ENCODE results near the gene CAPRIN2.

The CAPRIN2 gene

GRCh38 chr12:30696486-30696885 is 58.3 kb downstream of the CAPRIN2 start:
- DNase-seq = no peak

DNA sequence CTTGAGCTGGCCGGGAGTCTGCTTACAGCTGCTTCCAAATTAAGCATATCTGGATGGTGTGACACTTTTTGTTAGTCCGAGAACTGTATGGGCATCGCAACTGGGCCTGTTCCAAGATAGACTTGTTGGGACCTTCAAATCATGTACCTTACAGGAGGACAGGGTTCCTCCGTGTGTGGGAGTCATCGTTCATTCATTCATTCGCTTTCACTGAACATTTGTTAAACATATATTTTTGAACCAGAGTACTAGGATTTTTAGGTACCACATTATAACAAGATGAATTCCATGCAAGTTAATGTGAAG is 58.7 kb downstream of the CAPRIN2 start:
- no peak for DNase-seq

DNA sequence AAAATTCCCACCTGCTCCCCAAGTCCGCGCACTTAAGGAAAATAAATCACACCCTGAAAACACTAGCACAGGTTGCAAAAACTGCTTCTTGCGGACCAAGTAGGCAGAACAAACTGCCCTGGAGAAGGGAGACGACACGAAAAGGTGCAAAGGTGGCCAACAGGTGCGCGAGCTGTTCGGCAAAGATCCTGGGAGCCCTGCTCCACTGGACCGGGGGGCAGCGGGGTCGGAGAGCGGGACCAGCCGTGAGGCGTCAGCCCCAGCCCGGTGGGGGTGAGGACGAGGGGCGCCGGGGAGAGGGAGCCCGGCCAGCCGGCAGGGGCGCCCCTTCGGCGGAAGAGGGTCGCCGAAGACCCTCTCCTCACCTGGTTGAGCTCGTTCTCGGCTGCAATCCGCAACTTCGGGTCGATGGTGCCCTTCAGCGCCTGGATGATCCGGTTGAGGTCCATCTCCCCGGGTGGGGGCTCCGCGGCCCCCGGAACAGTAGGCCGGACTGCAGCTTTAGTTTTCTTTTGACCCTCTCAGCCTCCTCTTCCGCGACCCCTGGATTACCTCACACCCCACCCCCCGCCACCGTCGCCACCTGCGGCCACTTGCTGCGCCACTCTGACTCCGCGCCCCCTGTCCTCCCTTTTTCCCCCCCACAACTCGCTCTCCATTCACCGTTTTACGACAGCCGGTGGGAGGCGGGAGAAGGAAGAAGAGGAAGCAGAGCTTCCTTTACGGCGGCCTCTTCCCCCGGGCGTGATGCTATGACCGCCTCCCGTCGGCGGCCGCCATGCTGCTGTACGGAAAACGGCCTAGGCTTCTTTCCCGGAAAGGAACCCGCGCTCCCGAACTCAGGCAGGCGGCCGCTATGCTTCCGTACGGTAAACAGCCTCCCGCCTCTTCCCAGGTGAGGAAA is 59.3 kb downstream of the CAPRIN2 start, which contains the start of gene IPO8:
IPO8 (minus strand) TSS at position 671 of the 904 bp plus-strand sequence; CDS start at position 449, 222 bp downstream.
- DNase-seq = peak; percentile 70

GRCh38 chr12:30694412-30695198 is 60.1 kb downstream of the CAPRIN2 start:
- DNase-seq = no peak

- DNase-seq = no peak
Measured at GRCh38 chr12:30692470-30692869, 62.3 kb downstream of the CAPRIN2 start.

DNA sequence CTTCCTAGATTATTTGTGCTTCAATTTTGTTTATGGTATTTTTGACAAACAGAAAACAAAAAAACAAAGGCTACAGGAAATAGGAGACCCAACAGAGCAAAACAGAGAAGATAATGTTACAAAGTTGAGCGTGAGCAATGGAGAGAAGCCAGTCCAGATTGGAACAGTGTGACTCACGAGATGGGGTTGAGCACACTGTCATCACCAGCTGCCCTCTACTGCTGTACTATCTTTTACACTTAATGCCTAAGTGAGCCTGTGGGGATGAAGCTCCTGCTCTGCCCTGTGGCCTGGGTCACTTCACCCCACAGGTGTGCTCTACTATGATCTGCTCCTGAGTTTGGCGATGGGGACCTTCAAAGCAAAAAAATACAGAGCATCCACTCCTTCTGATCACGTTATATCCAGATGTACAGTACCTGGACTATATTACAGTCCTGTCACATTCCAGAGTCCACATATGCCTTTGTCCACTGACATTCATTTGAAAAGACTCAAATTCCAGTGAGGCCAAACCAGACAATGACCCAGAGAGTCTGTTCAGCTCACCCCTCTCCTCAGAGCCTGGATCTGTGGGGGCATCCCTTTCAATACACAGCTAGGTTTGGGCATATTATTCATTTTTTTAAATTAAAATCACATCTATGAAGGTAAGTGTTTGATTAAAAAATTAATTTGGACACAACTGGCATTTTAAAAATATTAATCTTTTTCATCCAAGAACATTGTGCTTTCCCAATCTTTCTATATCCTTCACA is 63.5 kb downstream of the CAPRIN2 start:
- no peak for DNase-seq

DNA sequence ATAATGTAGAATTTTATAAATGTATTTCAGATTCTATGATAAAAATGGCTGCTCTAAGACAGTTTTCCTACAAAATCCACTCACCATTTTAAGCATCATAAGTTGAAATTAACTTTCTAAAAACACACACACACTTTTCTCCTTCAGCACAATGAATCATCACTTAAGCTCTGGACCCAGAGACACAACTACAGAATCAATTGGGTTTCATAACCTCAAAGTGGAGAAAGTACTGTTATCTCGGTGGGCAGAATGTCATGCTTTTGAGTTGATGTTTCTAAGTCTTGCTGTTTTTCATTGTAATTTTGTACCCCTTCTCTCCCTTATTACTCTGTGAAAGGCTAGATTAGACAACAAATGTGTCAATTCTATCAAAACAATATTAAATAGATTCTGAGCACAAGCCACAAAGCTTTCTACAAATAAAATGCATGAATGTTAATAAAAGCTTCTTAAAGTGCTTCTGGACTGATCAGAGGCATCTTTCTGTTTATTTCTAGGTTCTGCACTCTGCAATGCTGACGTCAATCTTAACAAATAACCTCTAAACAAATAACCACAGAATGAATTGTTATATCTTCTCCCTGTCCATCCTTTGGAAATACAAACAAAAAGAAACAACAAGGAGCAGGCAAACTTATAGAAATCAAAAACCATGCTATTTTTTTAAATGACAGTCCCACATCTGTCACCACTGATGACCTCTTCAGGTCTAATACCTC is 67.3 kb downstream of the CAPRIN2 start:
- DNase-seq = no peak

DNA sequence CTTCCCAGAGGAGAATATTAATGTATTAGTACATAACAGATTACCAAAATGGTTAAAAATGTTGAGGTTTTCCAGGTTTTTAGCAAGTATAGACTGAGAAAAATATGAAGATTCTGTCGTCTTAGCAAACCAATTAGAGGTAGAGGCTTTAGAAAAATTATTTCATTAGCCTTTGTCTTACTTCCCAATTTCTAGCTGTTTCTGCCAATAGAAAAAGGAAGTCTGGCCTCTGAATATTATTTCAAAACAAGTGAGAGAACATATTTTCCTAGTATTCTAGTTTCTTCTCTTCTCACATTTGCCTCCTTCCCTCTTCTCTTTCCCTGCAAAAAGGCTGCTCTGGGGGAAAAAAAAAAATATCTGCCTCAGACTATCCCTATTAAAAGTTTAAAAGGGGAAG is 75.5 kb downstream of the CAPRIN2 start:
- DNase-seq = no peak

GRCh38 chr12:30678221-30678620 is 76.5 kb downstream of the CAPRIN2 start:
- DNase-seq = no peak

GRCh38 chr12:30661210-30661609 is 93.5 kb downstream of the CAPRIN2 start:
- DNase-seq = no peak
